B cell (primary cell): ENCODE results near the gene LACTB.

Experiments
- EZH2 ChIP-seq: IDR thresholded peaks from 2 replicates; pipeline ENCODE4 v1.6.1; 2012; ENCODE audit warnings: borderline replicate concordance, low read depth, mild to moderate bottlenecking, moderate library complexity, low read length; ENCODE audit not compliant: insufficient read depth, poor library complexity, severe bottlenecking
- TF ChIP-seq, protein P1 (sequence below): fragments of 200-600 bp; IDR thresholded peaks from one replicate; pipeline ENCODE4 v1.8.0; 2022; ENCODE audit warnings: antibody characterized with exemption, mild to moderate bottlenecking

GRCh38 chr15:63165166-63165859 lies 43.7 kb downstream of the LACTB start:
- TF ChIP-seq, protein P1, sequence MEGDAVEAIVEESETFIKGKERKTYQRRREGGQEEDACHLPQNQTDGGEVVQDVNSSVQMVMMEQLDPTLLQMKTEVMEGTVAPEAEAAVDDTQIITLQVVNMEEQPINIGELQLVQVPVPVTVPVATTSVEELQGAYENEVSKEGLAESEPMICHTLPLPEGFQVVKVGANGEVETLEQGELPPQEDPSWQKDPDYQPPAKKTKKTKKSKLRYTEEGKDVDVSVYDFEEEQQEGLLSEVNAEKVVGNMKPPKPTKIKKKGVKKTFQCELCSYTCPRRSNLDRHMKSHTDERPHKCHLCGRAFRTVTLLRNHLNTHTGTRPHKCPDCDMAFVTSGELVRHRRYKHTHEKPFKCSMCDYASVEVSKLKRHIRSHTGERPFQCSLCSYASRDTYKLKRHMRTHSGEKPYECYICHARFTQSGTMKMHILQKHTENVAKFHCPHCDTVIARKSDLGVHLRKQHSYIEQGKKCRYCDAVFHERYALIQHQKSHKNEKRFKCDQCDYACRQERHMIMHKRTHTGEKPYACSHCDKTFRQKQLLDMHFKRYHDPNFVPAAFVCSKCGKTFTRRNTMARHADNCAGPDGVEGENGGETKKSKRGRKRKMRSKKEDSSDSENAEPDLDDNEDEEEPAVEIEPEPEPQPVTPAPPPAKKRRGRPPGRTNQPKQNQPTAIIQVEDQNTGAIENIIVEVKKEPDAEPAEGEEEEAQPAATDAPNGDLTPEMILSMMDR, result no peak
- no peak for TF ChIP-seq EZH2
